Neural progenitor cell (in vitro differentiated cells): ENCODE measurements around the gene TCEAL1. TPM values are rescaled to one million over a fixed set of nuclear protein-coding genes. Genes with fewer than 3 reads are reported as not detected.

Experiments
- DNase-seq: peaks from one replicate; pipeline ENCODE4 v3.0.0-alpha.2; 2016; ENCODE audit warnings: low spot score
- H2AFZ ChIP-seq: fragments of 200-600 bp; sonication (generic); replicated peaks from 2 replicates; pipeline ENCODE4 v1.6.1; 2016; ENCODE audit warnings: antibody characterized with exemption
- H3F3A ChIP-seq: fragments of 200-600 bp; sonication (generic); 2 replicates; pipeline ENCODE4 v1.6.1; 2016; ENCODE audit warnings: antibody characterized with exemption, low read depth
- H3K27ac ChIP-seq: fragments of 200-600 bp; sonication (generic); 2 replicates; pipeline ENCODE4 v1.5.1; 2016; ENCODE audit warnings: mild to moderate bottlenecking
- H3K27me3 ChIP-seq: fragments of 200-600 bp; sonication (generic); 2 replicates; pipeline ENCODE4 v1.6.1; 2016; ENCODE audit warnings: mild to moderate bottlenecking, moderate library complexity
- H3K36me3 ChIP-seq: fragments of 200-600 bp; sonication (generic); 2 replicates; pipeline ENCODE4 v1.5.1; 2016
- H3K4me1 ChIP-seq: fragments of 200-600 bp; sonication (generic); 2 replicates; pipeline ENCODE4 v1.6.1; 2016; ENCODE audit warnings: mixed run types
- H3K4me2 ChIP-seq: fragments of 200-600 bp; sonication (generic); 2 replicates; pipeline ENCODE4 v1.6.1; 2016
- H3K4me3 ChIP-seq: fragments of 200-600 bp; sonication (generic); 2 replicates; pipeline ENCODE4 v1.5.1; 2016
- H3K79me2 ChIP-seq: fragments of 200-600 bp; sonication (generic); 2 replicates; pipeline ENCODE4 v1.6.1; 2016; ENCODE audit warnings: low read depth
- H3K9ac ChIP-seq: fragments of 200-600 bp; sonication (generic); 2 replicates; pipeline ENCODE4 v1.6.1; 2016
- H3K9me3 ChIP-seq: fragments of 200-600 bp; sonication (generic); 2 replicates; pipeline ENCODE4 v1.5.1; 2016; ENCODE audit warnings: low read depth
- H4K20me1 ChIP-seq: fragments of 200-600 bp; sonication (generic); 2 replicates; pipeline ENCODE4 v1.6.1; 2016; ENCODE audit warnings: low read depth
- H3K27ac Mint-ChIP-seq: 3 replicates; pipeline ENCODE4 v1.8.0; 2021; ENCODE audit warnings: mixed read lengths
- H3K27me3 Mint-ChIP-seq: 2 replicates; pipeline ENCODE4 v1.8.0; 2022; ENCODE audit warnings: low read depth, mild to moderate bottlenecking, inconsistent platforms, moderate library complexity, mixed read lengths; ENCODE audit not compliant: insufficient read depth
- H3K36me3 Mint-ChIP-seq: 3 replicates; pipeline ENCODE4 v1.8.0; 2021; ENCODE audit warnings: mixed read lengths
- H3K4me1 Mint-ChIP-seq: 3 replicates; pipeline ENCODE4 v1.8.0; 2021; ENCODE audit warnings: mixed read lengths
- H3K4me3 Mint-ChIP-seq: 3 replicates; pipeline ENCODE4 v1.8.0; 2021; ENCODE audit warnings: mild to moderate bottlenecking, moderate library complexity, mixed read lengths
- H3K9me3 Mint-ChIP-seq: 3 replicates; pipeline ENCODE4 v1.8.0; 2020; ENCODE audit warnings: mixed read lengths
- EZH2 ChIP-seq: fragments of 200-600 bp; sonication (generic); IDR thresholded peaks from 2 replicates; pipeline ENCODE4 v1.6.1; 2017; ENCODE audit warnings: antibody characterized with exemption, mild to moderate bottlenecking, moderate library complexity
- EZH2phosphoT487 ChIP-seq: fragments of 200-600 bp; sonication (generic); IDR thresholded peaks from 2 replicates; pipeline ENCODE4 v1.6.1; 2017; ENCODE audit warnings: antibody characterized with exemption
- total RNA-seq: library from RNA; depleted of rRNA; stranded (reverse); fragments of >200 nt; gene quantifications from 2 replicates; pipeline ENCODE4 v1.2.3, GENCODE V29; 2015; ENCODE audit warnings: low replicate concordance
- TF ChIP-seq, protein P1 (sequence below): fragments of 200-600 bp; sonication (generic); IDR thresholded peaks from 2 replicates; pipeline ENCODE4 v1.5.1; 2017; ENCODE audit warnings: antibody characterized with exemption, mild to moderate bottlenecking

TCEAL1 gene
- total RNA-seq, 1 donor from 2014 or later, result 15.4 TPM

DNA sequence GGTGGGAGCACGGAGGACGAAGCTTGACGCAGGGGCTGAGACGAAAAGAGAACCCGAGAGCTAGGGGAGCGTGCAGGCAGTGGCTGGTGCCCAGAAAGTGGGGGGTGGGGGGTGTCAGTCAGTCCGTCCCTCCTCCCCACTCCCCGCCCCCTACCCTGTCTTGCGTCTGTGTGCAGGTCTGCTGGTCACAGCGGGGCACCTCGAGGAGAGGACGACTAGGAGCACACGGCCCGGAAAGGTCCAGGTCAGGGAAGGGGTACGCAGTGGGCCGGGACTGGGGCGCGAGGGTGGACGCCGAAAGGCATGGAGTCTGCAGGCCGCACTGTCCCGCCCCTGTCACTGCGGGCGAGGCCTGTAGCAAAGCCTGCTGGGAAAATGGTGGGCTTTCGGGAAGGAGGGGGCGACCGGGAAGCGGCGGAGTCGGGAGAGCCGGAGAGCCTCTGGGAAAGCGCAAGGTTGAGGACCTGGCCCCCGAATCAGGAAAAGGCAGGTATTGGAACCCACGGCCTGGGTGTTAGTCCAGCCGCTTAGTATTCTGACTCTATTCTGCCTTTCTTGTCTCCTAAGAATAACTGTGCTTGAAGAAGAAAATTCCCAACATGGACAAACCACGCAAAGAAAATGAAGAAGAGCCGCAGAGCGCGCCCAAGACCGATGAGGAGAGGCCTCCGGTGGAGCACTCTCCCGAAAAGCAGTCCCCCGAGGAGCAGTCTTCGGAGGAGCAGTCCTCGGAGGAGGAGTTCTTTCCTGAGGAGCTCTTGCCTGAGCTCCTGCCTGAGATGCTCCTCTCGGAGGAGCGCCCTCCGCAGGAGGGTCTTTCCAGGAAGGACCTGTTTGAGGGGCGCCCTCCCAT is 769 bp downstream of the TCEAL1 start:
- Histone ChIP-seq H3K36me3 (no peaks in the 10 kb centered on the region), H4K20me1 (no peaks in the 10 kb centered on the region), H3K4me2 (peak overlapping the region; percentile 80), H3K4me1 (peaks cover 13% of the 10 kb centered on the region), H3F3A (peaks cover 29% of the 10 kb centered on the region), H3K27me3 (no peaks in the 10 kb centered on the region), H3K9ac (no peak overlapping the region), H3K79me2 (peaks cover 10% of the 10 kb centered on the region), H3K9me3 (no peaks in the 10 kb centered on the region), H3K4me3 (peak overlapping the region; percentile 61), H2AFZ (peak overlapping the region; percentile 44), H3K27ac (peak overlapping the region; percentile 85)
- Mint-ChIP-seq H3K27ac (peak overlapping the region; percentile 3), H3K4me1 (peaks cover 35% of the 10 kb centered on the region), H3K27me3 (peaks cover 7% of the 10 kb centered on the region), H3K9me3 (no peaks in the 10 kb centered on the region), H3K4me3 (peak overlapping the region; percentile 84), H3K36me3 (no peaks in the 10 kb centered on the region)
- TF ChIP-seq EZH2phosphoT487, result no peak
- TF ChIP-seq, protein P1, sequence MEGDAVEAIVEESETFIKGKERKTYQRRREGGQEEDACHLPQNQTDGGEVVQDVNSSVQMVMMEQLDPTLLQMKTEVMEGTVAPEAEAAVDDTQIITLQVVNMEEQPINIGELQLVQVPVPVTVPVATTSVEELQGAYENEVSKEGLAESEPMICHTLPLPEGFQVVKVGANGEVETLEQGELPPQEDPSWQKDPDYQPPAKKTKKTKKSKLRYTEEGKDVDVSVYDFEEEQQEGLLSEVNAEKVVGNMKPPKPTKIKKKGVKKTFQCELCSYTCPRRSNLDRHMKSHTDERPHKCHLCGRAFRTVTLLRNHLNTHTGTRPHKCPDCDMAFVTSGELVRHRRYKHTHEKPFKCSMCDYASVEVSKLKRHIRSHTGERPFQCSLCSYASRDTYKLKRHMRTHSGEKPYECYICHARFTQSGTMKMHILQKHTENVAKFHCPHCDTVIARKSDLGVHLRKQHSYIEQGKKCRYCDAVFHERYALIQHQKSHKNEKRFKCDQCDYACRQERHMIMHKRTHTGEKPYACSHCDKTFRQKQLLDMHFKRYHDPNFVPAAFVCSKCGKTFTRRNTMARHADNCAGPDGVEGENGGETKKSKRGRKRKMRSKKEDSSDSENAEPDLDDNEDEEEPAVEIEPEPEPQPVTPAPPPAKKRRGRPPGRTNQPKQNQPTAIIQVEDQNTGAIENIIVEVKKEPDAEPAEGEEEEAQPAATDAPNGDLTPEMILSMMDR, result peak; percentile 59
- DNase-seq, result peak; percentile 85

GRCh38 chrX:103630171-103630511 is 1.4 kb downstream of the TCEAL1 start:
- peaks cover 7% of the 10 kb centered on the region for H3K27me3 Mint-ChIP-seq

GRCh38 chrX:103631145-103631544 is 2.4 kb downstream of the TCEAL1 start:
- H3K36me3 Mint-ChIP-seq, result no peaks in the 10 kb centered on the region
- peaks cover 21% of the 10 kb centered on the region for H3K4me1 Mint-ChIP-seq
- H3K4me3 Mint-ChIP-seq, result peak overlapping the region; percentile 28
- TF ChIP-seq, protein P1, result no peak
- TF ChIP-seq EZH2phosphoT487 (no peak), EZH2 (no peak)
- H3K9me3 Mint-ChIP-seq, result no peaks in the 10 kb centered on the region
- Histone ChIP-seq H3K4me3 (no peak overlapping the region), H3K9ac (no peak overlapping the region), H2AFZ (no peak overlapping the region), H3K79me2 (peaks cover 10% of the 10 kb centered on the region), H3K27me3 (no peaks in the 10 kb centered on the region), H3K36me3 (no peaks in the 10 kb centered on the region), H3F3A (peaks cover 32% of the 10 kb centered on the region), H3K9me3 (no peaks in the 10 kb centered on the region), H3K4me1 (peaks cover 13% of the 10 kb centered on the region), H3K27ac (no peak overlapping the region), H4K20me1 (no peaks in the 10 kb centered on the region), H3K4me2 (no peak overlapping the region)
- peaks cover 7% of the 10 kb centered on the region for H3K27me3 Mint-ChIP-seq
- H3K27ac Mint-ChIP-seq, result no peak overlapping the region
- DNase-seq, result no peak

More at GRCh38 chrX:103630171-103630511, 1.4 kb downstream of the TCEAL1 start:
- H3K79me2 ChIP-seq, result peaks cover 10% of the 10 kb centered on the region
- no peak overlapping the region for H3K9ac ChIP-seq
- H3K36me3 ChIP-seq, result no peaks in the 10 kb centered on the region
- no peaks in the 10 kb centered on the region for H3K9me3 ChIP-seq
- peaks cover 29% of the 10 kb centered on the region for H3F3A ChIP-seq
- H3K27me3 ChIP-seq, result no peaks in the 10 kb centered on the region
- Mint-ChIP-seq H3K4me1 (peaks cover 31% of the 10 kb centered on the region), H3K4me3 (peak overlapping the region; percentile 84), H3K36me3 (no peaks in the 10 kb centered on the region), H3K9me3 (no peaks in the 10 kb centered on the region), H3K27ac (peak overlapping the region; percentile 3)
- peak overlapping the region; percentile 80 for H3K4me2 ChIP-seq
- H2AFZ ChIP-seq, result peak overlapping the region; percentile 44
- no peaks in the 10 kb centered on the region for H4K20me1 ChIP-seq
- TF ChIP-seq EZH2phosphoT487, result no peak
- TF ChIP-seq EZH2, result no peak
- TF ChIP-seq, protein P1, result no peak
- no peak for DNase-seq
- peak overlapping the region; percentile 61 for H3K4me3 ChIP-seq
- H3K4me1 ChIP-seq, result peaks cover 13% of the 10 kb centered on the region
- H3K27ac ChIP-seq, result peak overlapping the region; percentile 85
